ENCODE data around the gene SHROOM2. TPM values are rescaled to one million over a fixed set of nuclear protein-coding genes. Genes with fewer than 3 reads are reported as not detected.

Gene SHROOM2
- total RNA-seq, 1 experiment from 2014 or later: 13.9 TPM

DNA sequence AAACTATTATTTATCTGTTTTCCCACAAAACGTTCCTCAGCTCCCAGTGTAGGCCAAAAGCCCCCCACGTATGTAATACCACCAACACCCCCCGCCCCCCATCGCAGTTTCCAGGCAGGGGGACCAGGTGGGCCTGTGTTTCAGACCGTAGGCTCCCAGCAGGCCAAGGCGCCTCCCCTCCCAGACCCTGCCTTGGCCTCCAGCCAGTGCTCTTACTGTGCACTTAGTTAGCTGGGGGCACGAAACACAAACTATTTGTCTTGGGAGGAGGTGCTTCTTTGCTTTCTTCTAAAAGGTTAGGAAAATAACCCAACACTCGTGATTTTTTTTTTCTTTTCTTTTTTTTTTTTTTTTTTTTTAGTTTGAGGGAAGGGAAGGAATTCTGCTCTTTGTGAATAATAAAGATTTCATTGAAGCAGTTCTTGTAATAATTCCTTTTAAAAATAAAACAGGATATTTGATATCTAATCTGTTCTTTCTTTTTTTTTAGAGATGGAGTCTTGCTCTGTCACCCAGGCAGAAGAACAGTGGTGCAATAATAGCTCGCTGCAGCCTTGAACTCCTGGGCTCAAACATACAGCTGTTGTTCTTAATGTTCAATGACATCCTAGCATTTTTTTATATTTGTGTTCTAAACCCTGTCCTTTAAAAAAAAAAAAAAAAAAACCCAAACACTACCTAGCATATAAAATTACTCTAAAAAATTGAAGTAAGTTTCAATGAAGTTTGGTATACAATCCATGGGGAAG is 98.0 kb downstream of the SHROOM2 start:
- Histone ChIP-seq H3K4me2 (ENCODE audit: insufficient read depth, insufficient read length, low read length) (no peak overlapping the region), H2BK12ac (ENCODE audit: insufficient read length, low read depth, low read length) (no peak overlapping the region), H3K14ac (ENCODE audit: insufficient read depth, low read length) (no peak overlapping the region), H3K79me2 (ENCODE audit: insufficient read depth, low read length) (no peaks in the 10 kb centered on the region; the same call in 1 of the 2 replicates), H4K8ac (replicated peaks; ENCODE audit: insufficient read length, low read depth, low read length) (no peak overlapping the region), H3K23me2 (ENCODE audit: insufficient read length, low read depth, low read length, poor library complexity, severe bottlenecking) (no peaks in the 10 kb centered on the region), H3K4me1 (ENCODE audit: insufficient read depth, low read length) (no peaks in the 10 kb centered on the region), H3K79me1 (ENCODE audit: insufficient read depth, low read depth, low read length, poor library complexity, severe bottlenecking) (peaks cover 2% of the 10 kb centered on the region), H3K23ac (ENCODE audit: insufficient read length, low read depth, low read length) (no peak overlapping the region), H2BK120ac (ENCODE audit: low read depth, low read length, poor library complexity, severe bottlenecking) (no peak overlapping the region), H4K5ac (ENCODE audit: insufficient read length, low read depth, low read length) (no peak overlapping the region), H2AFZ (ENCODE audit: low read length) (no peak overlapping the region), H3T11ph (ENCODE audit: low read length) (no peak overlapping the region), H2BK5ac (ENCODE audit: insufficient read length, low read length) (no peak overlapping the region), H3K9me3 (ENCODE audit: control insufficient read depth, low read depth, low read length) (no peaks in the 10 kb centered on the region), H3K56ac (ENCODE audit: insufficient read length, low read depth, low read length) (no peak overlapping the region), H4K91ac (ENCODE audit: insufficient read length, low read depth, low read length) (no peak overlapping the region), H3K9ac (ENCODE audit: extremely low read depth, insufficient read length, low read length) (no peak overlapping the region), H3K4ac (ENCODE audit: low read depth, low read length) (no peak overlapping the region), H3K18ac (ENCODE audit: insufficient read length, low read depth, low read length) (no peak overlapping the region), H2BK20ac (ENCODE audit: low read depth, low read length, poor library complexity, severe bottlenecking) (no peak overlapping the region), H3K27me3 (ENCODE audit: insufficient read depth, low read length) (no peaks in the 10 kb centered on the region), H2BK15ac (ENCODE audit: low read depth, low read length) (no peak overlapping the region), H2AK5ac (ENCODE audit: insufficient read length, low read length) (no peak overlapping the region), H4K20me1 (ENCODE audit: control insufficient read depth, insufficient read depth, insufficient read length) (no peaks in the 10 kb centered on the region), H3K27ac (ENCODE audit: insufficient read length, low read depth, low read length) (no peak overlapping the region)
- DNase-seq: no peak
- Mint-ChIP-seq H3K27ac (no peak overlapping the region), H3K9me3 (peaks cover 7 to 37% of the 10 kb centered on the region in 2 experiments; a peak in 4 of 5 replicates), H3K4me3 (no peak overlapping the region), H3K27me3 (ENCODE audit: low read depth) (no peaks in the 10 kb centered on the region; the same call in 1 of the 2 replicates), H3K36me3 (ENCODE audit: insufficient read depth in 1 of 3, low read depth in 3 of 3) (peaks cover 8 to 23% (median 8%) of the 10 kb centered on the region in 3 experiments; a peak in 6 of 7 replicates), H3K4me1 (peaks cover 4 to 24% of the 10 kb centered on the region in 2 experiments)
- WGBS (ENCODE audit: extremely low coverage, insufficient read length, low lambda C conversion rate): no CpG with 5 or more reads among the region's 9 CpGs
- TF ChIP-seq, protein P1, sequence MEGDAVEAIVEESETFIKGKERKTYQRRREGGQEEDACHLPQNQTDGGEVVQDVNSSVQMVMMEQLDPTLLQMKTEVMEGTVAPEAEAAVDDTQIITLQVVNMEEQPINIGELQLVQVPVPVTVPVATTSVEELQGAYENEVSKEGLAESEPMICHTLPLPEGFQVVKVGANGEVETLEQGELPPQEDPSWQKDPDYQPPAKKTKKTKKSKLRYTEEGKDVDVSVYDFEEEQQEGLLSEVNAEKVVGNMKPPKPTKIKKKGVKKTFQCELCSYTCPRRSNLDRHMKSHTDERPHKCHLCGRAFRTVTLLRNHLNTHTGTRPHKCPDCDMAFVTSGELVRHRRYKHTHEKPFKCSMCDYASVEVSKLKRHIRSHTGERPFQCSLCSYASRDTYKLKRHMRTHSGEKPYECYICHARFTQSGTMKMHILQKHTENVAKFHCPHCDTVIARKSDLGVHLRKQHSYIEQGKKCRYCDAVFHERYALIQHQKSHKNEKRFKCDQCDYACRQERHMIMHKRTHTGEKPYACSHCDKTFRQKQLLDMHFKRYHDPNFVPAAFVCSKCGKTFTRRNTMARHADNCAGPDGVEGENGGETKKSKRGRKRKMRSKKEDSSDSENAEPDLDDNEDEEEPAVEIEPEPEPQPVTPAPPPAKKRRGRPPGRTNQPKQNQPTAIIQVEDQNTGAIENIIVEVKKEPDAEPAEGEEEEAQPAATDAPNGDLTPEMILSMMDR (conservative IDR thresholded peaks at IDR 0.05): no peak
